ENCODE data around the gene CKAP5. TPM values are rescaled to one million over a fixed set of nuclear protein-coding genes. Genes with fewer than 3 reads are reported as not detected.

Gene CKAP5
- total RNA-seq, 4 donors from 2014 or later: 18.2 to 36.9 (median 29.7) TPM

DNA sequence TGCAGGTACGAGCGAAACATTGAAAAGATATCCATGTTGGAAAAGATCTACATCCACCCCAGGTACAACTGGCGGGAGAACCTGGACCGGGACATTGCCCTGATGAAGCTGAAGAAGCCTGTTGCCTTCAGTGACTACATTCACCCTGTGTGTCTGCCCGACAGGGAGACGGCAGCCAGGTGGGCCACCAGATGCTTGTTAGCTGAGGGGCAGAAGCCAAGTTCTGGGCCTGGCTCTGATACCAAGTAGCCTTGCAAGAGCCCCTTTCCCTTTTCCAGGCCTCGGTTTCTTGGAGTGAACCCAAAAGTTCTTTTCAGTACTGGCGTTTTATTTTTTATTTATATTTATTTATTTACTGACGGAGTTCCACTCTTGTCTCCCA lies 117.4 kb downstream of the CKAP5 start:
- Histone ChIP-seq H3K27me3 (no peaks in the 10 kb centered on the region), H3K4me3 (no peak overlapping the region), H3K9me3 (no peaks in the 10 kb centered on the region), H3K27ac (no peak overlapping the region), H3K36me3 (no peaks in the 10 kb centered on the region), H3K4me1 (peaks cover 0 to 10% (median 0%) of the 10 kb centered on the region in 3 donors)
- 61 to 81% methylated on average over 5 to 7 of the region's 9 CpGs for WGBS, 2 donors
- no peak for DNase-seq
- intact Hi-C loops (cut with DNase I): no loop called here
- no peak for TF ChIP-seq POLR2A (IDR thresholded peaks at IDR 0.05)
- TF ChIP-seq, protein P1, sequence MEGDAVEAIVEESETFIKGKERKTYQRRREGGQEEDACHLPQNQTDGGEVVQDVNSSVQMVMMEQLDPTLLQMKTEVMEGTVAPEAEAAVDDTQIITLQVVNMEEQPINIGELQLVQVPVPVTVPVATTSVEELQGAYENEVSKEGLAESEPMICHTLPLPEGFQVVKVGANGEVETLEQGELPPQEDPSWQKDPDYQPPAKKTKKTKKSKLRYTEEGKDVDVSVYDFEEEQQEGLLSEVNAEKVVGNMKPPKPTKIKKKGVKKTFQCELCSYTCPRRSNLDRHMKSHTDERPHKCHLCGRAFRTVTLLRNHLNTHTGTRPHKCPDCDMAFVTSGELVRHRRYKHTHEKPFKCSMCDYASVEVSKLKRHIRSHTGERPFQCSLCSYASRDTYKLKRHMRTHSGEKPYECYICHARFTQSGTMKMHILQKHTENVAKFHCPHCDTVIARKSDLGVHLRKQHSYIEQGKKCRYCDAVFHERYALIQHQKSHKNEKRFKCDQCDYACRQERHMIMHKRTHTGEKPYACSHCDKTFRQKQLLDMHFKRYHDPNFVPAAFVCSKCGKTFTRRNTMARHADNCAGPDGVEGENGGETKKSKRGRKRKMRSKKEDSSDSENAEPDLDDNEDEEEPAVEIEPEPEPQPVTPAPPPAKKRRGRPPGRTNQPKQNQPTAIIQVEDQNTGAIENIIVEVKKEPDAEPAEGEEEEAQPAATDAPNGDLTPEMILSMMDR (IDR thresholded peaks at IDR 0.05): no peak

DNA sequence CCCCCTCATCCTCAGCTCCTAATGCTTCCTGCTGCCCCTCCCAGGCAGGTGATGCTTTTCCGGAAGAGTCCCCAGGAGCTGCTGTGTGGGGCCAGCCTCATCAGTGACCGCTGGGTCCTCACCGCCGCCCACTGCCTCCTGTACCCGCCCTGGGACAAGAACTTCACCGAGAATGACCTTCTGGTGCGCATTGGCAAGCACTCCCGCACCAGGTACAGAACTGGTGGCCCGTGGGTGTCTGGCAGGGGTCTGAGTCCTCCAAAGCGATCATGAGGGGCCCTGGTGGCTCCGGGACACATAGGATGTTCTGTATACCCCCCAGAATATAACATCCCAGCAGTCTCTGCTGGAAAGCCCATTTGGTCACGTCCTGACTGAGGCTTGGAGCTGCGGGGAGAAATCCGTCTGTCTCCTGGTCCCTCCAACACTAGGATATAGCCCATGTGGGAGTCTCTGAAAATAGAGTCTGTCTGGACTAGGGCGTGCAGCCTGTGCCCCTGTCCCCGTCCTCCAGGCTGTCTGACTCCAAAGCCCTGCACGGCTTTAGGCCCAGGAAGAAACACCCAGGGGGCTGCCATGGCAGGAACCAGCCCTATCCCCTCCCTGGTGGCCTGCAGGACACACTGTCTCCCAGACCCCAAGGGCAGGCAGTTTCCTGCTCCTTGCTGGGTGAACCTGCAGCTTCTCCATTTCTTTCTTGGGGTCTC lies 118.0 kb downstream of the CKAP5 start:
- Histone ChIP-seq H3K4me1 (peaks cover 0 to 10% (median 0%) of the 10 kb centered on the region in 3 donors), H3K9me3 (no peaks in the 10 kb centered on the region), H3K27ac (no peak overlapping the region), H3K4me3 (no peak overlapping the region), H3K27me3 (no peaks in the 10 kb centered on the region), H3K36me3 (no peaks in the 10 kb centered on the region)
- WGBS, 2 donors: 80% methylated on average over 1 of the region's 17 CpGs; no CpG with 5 or more reads in 1 of the 2 donors
- TF ChIP-seq, protein P1 (IDR thresholded peaks at IDR 0.05): no peak
- no peak for TF ChIP-seq POLR2A (IDR thresholded peaks at IDR 0.05)
- intact Hi-C loops (cut with DNase I): no loop called here
- no peak for DNase-seq

DNA sequence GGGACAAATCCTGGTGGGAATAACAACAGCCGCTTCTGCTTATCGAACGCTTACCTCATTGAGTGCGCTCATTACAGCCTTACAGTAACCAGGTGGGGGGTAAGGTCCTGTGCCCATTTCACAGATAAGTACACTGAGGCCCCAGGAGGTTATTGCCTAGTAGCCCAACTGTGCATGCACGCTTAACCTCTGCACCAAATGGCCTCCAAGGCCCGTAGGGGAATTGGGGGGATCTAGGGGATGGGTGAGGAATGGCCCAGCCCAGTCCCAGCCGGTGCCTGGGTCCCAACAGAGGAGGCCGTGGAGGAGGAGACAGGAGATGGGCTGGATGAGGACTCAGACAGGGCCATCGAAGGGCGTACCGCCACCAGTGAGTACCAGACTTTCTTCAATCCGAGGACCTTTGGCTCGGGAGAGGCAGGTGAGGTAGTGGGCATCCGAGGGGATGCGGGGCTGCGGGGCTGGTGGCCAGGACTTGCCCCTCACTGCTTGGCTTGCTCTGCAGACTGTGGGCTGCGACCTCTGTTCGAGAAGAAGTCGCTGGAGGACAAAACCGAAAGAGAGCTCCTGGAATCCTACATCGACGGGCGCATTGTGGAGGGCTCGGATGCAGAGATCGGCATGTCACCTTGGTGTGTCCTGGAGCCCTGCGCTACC lies 119.7 kb downstream of the CKAP5 start:
- 91 to 100% methylated on average over 2 to 24 of the region's 26 CpGs for WGBS, 2 donors
- no peak for DNase-seq
- Histone ChIP-seq H3K27me3 (no peaks in the 10 kb centered on the region), H3K27ac (no peak overlapping the region), H3K4me1 (peaks cover 0 to 10% (median 0%) of the 10 kb centered on the region in 3 donors), H3K4me3 (no peak overlapping the region), H3K36me3 (no peaks in the 10 kb centered on the region), H3K9me3 (no peaks in the 10 kb centered on the region)
- no peak for TF ChIP-seq POLR2A (IDR thresholded peaks at IDR 0.05)
- TF ChIP-seq, protein P1 (IDR thresholded peaks at IDR 0.05): no peak
- intact Hi-C loops (cut with DNase I): no loop called here

DNA sequence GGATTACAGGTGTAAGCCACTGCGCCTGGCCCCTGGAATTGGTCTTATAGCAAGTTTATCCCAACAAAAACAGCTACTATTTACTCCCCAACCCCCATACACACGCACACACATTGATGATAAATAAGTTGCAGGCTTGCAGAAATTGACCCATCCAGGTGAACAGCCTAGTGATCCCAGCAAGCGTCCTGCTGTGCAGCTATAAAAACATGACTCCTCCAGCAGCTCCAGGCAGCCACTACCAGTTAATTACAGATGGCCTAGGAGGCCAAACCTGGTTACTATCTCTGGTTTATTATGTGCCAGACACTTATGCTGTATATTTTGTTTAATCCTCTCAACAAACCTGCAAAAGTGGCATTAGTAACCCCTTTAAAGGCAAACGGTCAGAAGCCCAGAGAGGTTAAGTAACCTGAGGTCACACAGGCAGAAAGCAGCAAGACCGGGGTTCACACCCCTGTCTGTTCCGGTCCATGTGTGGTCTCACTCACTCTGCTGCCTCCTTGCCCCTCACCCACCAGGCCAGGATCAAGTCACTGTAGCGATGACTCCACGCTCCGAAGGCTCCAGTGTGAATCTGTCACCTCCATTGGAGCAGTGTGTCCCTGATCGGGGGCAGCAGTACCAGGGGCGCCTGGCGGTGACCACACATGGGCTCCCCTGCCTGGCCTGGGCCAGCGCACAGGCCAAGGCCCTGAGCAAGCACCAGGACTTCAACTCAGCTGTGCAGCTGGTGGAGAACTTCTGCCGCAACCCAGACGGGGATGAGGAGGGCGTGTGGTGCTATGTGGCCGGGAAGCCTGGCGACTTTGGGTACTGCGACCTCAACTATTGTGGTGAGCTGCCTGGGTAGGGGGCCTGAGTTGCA lies 120.5 kb downstream of the CKAP5 start:
- no peaks in the 10 kb centered on the region for H3K36me3 ChIP-seq
- no peaks in the 10 kb centered on the region for H3K9me3 ChIP-seq
- TF ChIP-seq, protein P1 (IDR thresholded peaks at IDR 0.05): no peak
- no peak for TF ChIP-seq POLR2A (IDR thresholded peaks at IDR 0.05)
- WGBS, 2 donors: 91 to 94% methylated on average over 8 to 12 of the region's 19 CpGs
- H3K27me3 ChIP-seq: no peaks in the 10 kb centered on the region
- intact Hi-C loops (cut with DNase I): no loop called here
- no peak overlapping the region for H3K27ac ChIP-seq
- no peak for DNase-seq
- peaks cover 0 to 10% (median 0%) of the 10 kb centered on the region in 3 donors for H3K4me1 ChIP-seq
- no peak overlapping the region for H3K4me3 ChIP-seq
